ENCODE results near the gene PLA2G3.

PLA2G3 gene

DNA sequence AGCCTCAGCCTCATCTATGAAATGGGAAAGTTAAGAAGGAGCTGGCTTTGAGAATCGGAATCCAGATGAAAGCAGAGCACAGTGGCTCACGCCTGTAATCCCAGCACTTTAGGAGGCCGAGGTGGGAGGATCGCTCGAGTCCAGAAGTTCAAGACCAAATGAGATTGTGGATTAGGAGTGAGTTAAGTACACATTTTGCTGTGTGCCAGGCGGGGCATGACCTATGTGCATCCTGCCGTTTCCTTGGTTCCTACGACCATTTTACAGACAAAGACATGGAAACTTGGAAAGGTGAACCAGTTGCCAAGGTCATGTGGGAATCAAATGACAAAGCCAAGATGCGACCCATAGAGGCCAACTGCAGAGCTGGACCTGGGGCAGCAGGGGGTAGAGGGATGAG, 4.2 kb downstream of the PLA2G3 start:
- TF ChIP-seq CTCF (IDR thresholded peaks at IDR 0.05): no peak

DNA sequence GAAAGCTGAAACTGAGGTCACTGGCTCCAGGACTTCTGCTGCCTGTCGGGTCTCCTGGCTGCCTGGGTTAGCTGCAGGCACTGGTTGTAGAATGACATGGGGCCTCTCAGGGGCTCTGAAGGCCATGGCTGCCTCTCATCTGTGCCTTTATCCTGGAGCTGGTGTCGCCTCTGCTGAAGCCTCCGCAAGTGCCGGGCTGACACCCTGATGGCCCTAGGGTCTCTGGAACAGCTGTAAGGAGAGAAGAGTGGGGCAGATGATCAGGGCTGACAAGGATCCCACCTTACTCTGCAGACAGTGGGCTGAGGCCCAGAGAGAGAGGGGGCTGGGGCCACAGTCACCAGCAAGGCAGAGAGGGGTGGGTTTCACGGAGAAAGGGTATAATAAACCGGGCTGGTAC, 4.6 kb downstream of the PLA2G3 start:
- no peak for TF ChIP-seq CTCF (IDR thresholded peaks at IDR 0.05)

- no peak for TF ChIP-seq CTCF (IDR thresholded peaks at IDR 0.05)
Observed at GRCh38 chr22:31134688-31135087, 5.6 kb downstream of the PLA2G3 start.

DNA sequence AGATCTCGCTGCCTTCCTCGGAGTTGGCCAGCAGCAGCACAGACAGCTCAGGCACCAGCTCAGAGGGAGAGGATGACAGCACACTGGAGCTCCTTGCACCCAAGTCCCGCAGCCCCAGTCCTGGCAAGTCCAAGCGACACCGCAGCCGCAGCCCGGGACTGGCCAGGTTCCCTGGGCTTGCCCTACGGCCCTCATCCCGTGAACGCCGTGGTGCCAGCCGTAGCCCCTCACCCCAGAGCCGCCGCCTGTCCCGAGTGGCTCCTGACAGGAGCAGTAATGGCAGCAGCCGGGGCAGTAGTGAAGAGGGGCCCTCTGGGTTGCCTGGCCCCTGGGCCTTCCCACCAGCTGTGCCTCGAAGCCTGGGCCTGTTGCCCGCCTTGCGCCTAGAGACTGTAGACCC, 6.4 kb downstream of the PLA2G3 start:
- no peak for TF ChIP-seq CTCF (IDR thresholded peaks at IDR 0.05)

GRCh38 chr22:31130873-31131272, 9.4 kb downstream of the PLA2G3 start:
- TF ChIP-seq CTCF (IDR thresholded peaks at IDR 0.05): no peak

GRCh38 chr22:31128156-31128555, 12.2 kb downstream of the PLA2G3 start:
- no peak for TF ChIP-seq CTCF (IDR thresholded peaks at IDR 0.05)

DNA sequence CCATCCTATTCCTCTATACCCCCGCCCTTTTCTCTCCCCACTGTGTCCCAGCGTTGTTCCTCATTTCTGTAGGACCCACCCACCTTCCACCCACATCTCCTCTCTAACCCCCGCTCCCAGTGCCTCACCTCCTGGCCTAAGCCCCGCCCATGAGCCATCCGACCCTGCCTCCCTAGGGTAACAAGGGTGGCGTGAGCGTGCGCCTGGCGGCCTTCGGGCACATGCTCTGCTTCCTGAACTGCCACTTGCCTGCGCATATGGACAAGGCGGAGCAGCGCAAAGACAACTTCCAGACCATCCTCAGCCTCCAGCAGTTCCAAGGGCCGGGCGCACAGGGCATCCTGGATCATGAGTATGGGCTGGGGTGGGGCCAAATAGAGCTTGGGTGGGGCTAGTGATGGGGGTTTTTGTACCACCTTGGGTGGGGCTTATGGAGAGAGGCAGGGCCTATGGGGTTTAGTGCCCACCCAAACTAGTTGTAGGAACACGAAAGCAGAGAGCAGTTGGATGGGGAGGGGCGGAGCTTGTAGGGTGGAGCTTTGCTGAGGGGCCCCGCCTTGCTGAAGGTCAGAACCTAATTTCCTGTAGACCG, 13.0 kb downstream of the PLA2G3 start:
- TF ChIP-seq CTCF (IDR thresholded peaks at IDR 0.05): no peak

DNA sequence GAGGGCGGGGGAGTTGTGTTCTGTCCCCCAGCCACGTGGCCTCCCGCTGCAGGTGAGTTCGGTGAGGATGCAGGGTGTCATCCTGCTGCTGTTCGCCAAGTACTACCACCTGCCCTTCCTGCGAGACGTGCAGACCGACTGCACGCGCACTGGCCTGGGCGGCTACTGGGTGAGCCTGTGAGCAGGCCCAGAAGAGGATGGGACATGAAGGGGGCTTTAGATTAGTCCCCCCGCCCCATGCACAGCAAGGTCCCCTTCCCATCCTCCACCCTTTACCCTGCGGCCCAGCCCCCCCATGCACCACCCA, 13.5 kb downstream of the PLA2G3 start:
- no peak for TF ChIP-seq CTCF (IDR thresholded peaks at IDR 0.05)

All from LNCAP (cell line).